Stimulated activated CD8-positive, alpha-beta memory T cell treated with anti-CD3 and anti-CD28 coated beads, Interleukin-2, amount 100 ng/mL, for 1 hour (primary cell): ENCODE measurements around the gene NDUFC1.
A peak's percentile ranks its signal among the peaks of the same experiment; 100 is the strongest.
"Not testable (repeated sequence)": the region's sequence is repeated elsewhere in the genome, so short reads cannot be mapped to it uniquely, and the experiment has no call there.

ENCODE experiments used
- DNase-seq, 2 donors: peaks; one replicate each; pipeline ENCODE4 v3.0.0-alpha.2; 2020; ENCODE audit warnings: low read depth in 2 of 2

Gene NDUFC1

GRCh38 chr4:139301821-139302611, at the start of gene NDUFC1:
NDUFC1 (minus strand) TSS chr4:139302477; CDS start chr4:139295798, 6,679 bp downstream.
- DNase-seq: peak in 1 of 2 donors; percentile 43

GRCh38 chr4:139337612-139338011, 35.3 kb upstream of the NDUFC1 start:
- DNase-seq: no peak

GRCh38 chr4:139333046-139333445, 30.8 kb upstream of the NDUFC1 start:
- no peak for DNase-seq

GRCh38 chr4:139331185-139331584, 28.9 kb upstream of the NDUFC1 start:
- DNase-seq: no peak

GRCh38 chr4:139330283-139330682, 28.0 kb upstream of the NDUFC1 start:
- no peak for DNase-seq

GRCh38 chr4:139329665-139330200, 27.5 kb upstream of the NDUFC1 start:
- DNase-seq: no peak

GRCh38 chr4:139324620-139325019, 22.3 kb upstream of the NDUFC1 start:
- no peak for DNase-seq

GRCh38 chr4:139322541-139322940, 20.3 kb upstream of the NDUFC1 start:
- DNase-seq: not testable (repeated sequence)

GRCh38 chr4:139322070-139322469, 19.8 kb upstream of the NDUFC1 start:
- DNase-seq: not testable (repeated sequence)

- DNase-seq: no peak
Measured at GRCh38 chr4:139319571-139319970, 17.3 kb upstream of the NDUFC1 start.

GRCh38 chr4:139317635-139318034, 15.4 kb upstream of the NDUFC1 start:
- DNase-seq: no peak

- DNase-seq: no peak
Measured at GRCh38 chr4:139316733-139317132, 14.5 kb upstream of the NDUFC1 start.

GRCh38 chr4:139315221-139315675, 13.0 kb upstream of the NDUFC1 start:
- DNase-seq: no peak

- DNase-seq: no peak
Measured at GRCh38 chr4:139314047-139314800, 11.9 kb upstream of the NDUFC1 start.

GRCh38 chr4:139313414-139313813, 11.1 kb upstream of the NDUFC1 start:
- not testable (repeated sequence) for DNase-seq

GRCh38 chr4:139312552-139313332, 10.5 kb upstream of the NDUFC1 start:
- DNase-seq: no peak

GRCh38 chr4:139311909-139312308, 9.6 kb upstream of the NDUFC1 start:
- DNase-seq: no peak

- no peak for DNase-seq
Measured at GRCh38 chr4:139304920-139305319, 2.6 kb upstream of the NDUFC1 start.

- peak; percentile 92 to 96 for DNase-seq
Measured at GRCh38 chr4:139301113-139301820, 1.0 kb downstream of the NDUFC1 start, which contains the start of gene NAA15. NAA15 (plus strand) TSS chr4:139301505; CDS start chr4:139301778, 273 bp downstream.

GRCh38 chr4:139300431-139301112, 1.7 kb downstream of the NDUFC1 start:
- DNase-seq: no peak
